Breast epithelium (tissue), 3 donors: ENCODE data around the gene MAT2B.

Experiments
- CTCF ChIP-seq, 3 donors: fragments of 450-650 bp; IDR thresholded peaks; one replicate each; pipeline ENCODE4 v1.5.1; 2016 to 2017; ENCODE audit warnings: antibody characterized with exemption in 3 of 3, mild to moderate bottlenecking in 3 of 3, moderate library complexity in 3 of 3
- POLR2A ChIP-seq: fragments of 450-650 bp; IDR thresholded peaks from one replicate; pipeline ENCODE4 v1.6.1; 2016; ENCODE audit warnings: antibody characterized with exemption, mild to moderate bottlenecking, moderate library complexity
- POLR2AphosphoS5 ChIP-seq, 3 donors: sonication (generic); formaldehyde crosslinking; IDR thresholded peaks; one replicate each; pipeline ENCODE4 v1.6.1; 2017; ENCODE audit warnings: antibody characterized with exemption in 3 of 3

GRCh38 chr5:163475411-163475810 lies 30.0 kb upstream of the MAT2B start:
- TF ChIP-seq CTCF (IDR thresholded peaks at IDR 0.05) (no peak), POLR2A (no peak), POLR2AphosphoS5 (IDR thresholded peaks at IDR 0.05) (no peak)
